ENCODE results near the gene TMEM202.
"Not testable (repeated sequence)": the region's sequence is repeated elsewhere in the genome, so short reads cannot be mapped to it uniquely, and the experiment has no call there.

Gene TMEM202

DNA sequence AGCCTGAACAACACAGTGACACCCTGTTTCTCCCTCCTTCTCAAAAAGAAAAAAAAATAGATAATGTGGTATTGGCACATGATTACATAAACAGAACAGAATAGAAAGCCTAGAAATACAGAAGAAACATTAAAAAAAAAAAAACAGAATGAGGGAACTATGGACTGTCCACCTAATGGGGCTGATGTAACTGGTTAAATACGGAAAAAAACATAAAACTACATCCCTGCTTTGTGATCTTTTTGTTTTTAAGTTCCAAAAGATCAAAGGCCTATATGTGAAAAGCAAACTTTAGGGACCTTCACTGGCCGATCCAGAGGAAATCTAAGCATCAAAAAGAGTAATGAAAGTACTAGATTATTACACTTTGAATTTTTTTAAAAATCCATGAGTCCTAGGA, 17.2 kb downstream of the TMEM202 start:
- TF ChIP-seq, protein P1, sequence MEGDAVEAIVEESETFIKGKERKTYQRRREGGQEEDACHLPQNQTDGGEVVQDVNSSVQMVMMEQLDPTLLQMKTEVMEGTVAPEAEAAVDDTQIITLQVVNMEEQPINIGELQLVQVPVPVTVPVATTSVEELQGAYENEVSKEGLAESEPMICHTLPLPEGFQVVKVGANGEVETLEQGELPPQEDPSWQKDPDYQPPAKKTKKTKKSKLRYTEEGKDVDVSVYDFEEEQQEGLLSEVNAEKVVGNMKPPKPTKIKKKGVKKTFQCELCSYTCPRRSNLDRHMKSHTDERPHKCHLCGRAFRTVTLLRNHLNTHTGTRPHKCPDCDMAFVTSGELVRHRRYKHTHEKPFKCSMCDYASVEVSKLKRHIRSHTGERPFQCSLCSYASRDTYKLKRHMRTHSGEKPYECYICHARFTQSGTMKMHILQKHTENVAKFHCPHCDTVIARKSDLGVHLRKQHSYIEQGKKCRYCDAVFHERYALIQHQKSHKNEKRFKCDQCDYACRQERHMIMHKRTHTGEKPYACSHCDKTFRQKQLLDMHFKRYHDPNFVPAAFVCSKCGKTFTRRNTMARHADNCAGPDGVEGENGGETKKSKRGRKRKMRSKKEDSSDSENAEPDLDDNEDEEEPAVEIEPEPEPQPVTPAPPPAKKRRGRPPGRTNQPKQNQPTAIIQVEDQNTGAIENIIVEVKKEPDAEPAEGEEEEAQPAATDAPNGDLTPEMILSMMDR (IDR thresholded peaks at IDR 0.05; ENCODE audit: insufficient read depth, low read depth, low read length, missing control alignments): no peak
- no peak for DNase-seq (ENCODE audit: low read depth)
- H3K4me3 ChIP-seq (ENCODE audit: low read depth, low read length): no peak overlapping the region

- H3K4me3 ChIP-seq (ENCODE audit: low read depth, low read length); DNase-seq (ENCODE audit: low read depth): not testable (repeated sequence)
Observed at GRCh38 chr15:72419768-72420167, 21.7 kb downstream of the TMEM202 start.

DNA sequence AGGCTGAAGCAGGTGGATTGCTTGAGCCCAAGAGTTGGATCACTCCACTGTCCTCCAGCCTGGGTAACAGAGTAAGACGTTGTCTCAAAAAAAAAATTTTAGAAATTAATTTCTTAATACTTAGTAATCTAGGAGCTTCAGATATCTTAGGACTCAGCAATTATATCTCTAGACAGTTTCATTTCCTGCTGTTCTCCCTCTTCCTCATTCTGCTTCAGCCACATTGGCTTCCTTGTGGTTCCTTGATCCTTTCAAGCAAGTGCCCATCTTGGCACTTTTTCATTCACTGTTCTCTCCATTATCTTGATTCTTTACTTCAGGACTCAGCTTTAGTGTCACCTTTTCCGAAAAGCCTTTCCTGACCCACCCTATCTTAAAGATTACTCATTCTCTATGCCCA, 22.5 kb downstream of the TMEM202 start:
- DNase-seq (ENCODE audit: low read depth): no peak
- TF ChIP-seq, protein P1 (IDR thresholded peaks at IDR 0.05; ENCODE audit: insufficient read depth, low read depth, low read length, missing control alignments): no peak
- H3K4me3 ChIP-seq (ENCODE audit: low read depth, low read length): no peak overlapping the region

- no peak overlapping the region for H3K4me3 ChIP-seq (ENCODE audit: low read depth, low read length)
- TF ChIP-seq, protein P1 (IDR thresholded peaks at IDR 0.05; ENCODE audit: insufficient read depth, low read depth, low read length, missing control alignments): no peak
- no peak for DNase-seq (ENCODE audit: low read depth)
Observed at GRCh38 chr15:72421484-72421883, 23.4 kb downstream of the TMEM202 start.

- DNase-seq (ENCODE audit: low read depth): no peak
- no peak overlapping the region for H3K4me3 ChIP-seq (ENCODE audit: low read depth, low read length)
- TF ChIP-seq, protein P1 (IDR thresholded peaks at IDR 0.05; ENCODE audit: insufficient read depth, low read depth, low read length, missing control alignments): no peak
Observed at GRCh38 chr15:72423256-72423655, 25.2 kb downstream of the TMEM202 start.

DNA sequence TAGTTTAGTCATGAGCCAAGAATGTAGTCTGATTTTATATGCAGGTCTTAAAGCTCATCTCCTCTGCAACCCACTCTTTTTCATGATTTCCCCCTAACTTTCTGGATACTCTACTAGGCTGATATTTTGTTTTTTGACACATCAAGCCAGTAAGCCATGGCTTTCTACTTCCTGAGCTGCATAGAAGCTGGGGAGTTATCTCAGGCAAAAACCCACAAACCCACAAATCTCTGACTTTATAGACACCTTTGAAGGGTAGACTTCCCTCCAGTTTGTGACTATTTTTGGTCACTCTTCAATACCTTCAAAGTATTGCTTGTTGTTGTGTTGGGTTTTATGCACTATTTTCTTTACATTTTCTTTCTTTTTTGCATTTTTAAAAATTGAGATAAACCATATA, 28.6 kb downstream of the TMEM202 start:
- DNase-seq (ENCODE audit: low read depth): no peak
- TF ChIP-seq, protein P1 (IDR thresholded peaks at IDR 0.05; ENCODE audit: insufficient read depth, low read depth, low read length, missing control alignments): no peak

GRCh38 chr15:72437650-72438316, 39.7 kb downstream of the TMEM202 start:
- TF ChIP-seq, protein P1 (IDR thresholded peaks at IDR 0.05; ENCODE audit: insufficient read depth, low read depth, low read length, missing control alignments): no peak
- H3K4me3 ChIP-seq (ENCODE audit: low read depth, low read length): no peak overlapping the region
- no peak for DNase-seq (ENCODE audit: low read depth)

More for the DNA sequence above, 28.6 kb downstream of the TMEM202 start:
- no peak overlapping the region for H3K4me3 ChIP-seq (ENCODE audit: low read depth, low read length)

- not testable (repeated sequence) for H3K4me3 ChIP-seq (ENCODE audit: low read depth, low read length); DNase-seq (ENCODE audit: low read depth)
Observed at GRCh38 chr15:72442848-72443247, 44.7 kb downstream of the TMEM202 start.
